Ishikawa (cell line): ENCODE data around the gene MRPL34.

ENCODE experiments used
- CREB1 ChIP-seq: IDR thresholded peaks from 2 replicates; pipeline ENCODE4 v1.6.1; 2012; ENCODE audit warnings: low read depth
- EGR1 ChIP-seq: IDR thresholded peaks from 2 replicates; pipeline ENCODE4 v1.6.1; 2012
- EP300 ChIP-seq: IDR thresholded peaks from 2 replicates; pipeline ENCODE4 v1.6.1; 2012; ENCODE audit warnings: borderline replicate concordance
- FOXM1 ChIP-seq: IDR thresholded peaks from 2 replicates; pipeline ENCODE4 v1.6.1; 2012; ENCODE audit warnings: low read depth, borderline replicate concordance
- RAD21 ChIP-seq: IDR thresholded peaks from 2 replicates; pipeline ENCODE4 v1.6.1; 2012; ENCODE audit warnings: low read depth
- TAF1 ChIP-seq: IDR thresholded peaks from 2 replicates; pipeline ENCODE4 v1.6.1; 2012; ENCODE audit warnings: low read depth, mild to moderate bottlenecking
- YY1 ChIP-seq: IDR thresholded peaks from 2 replicates; pipeline ENCODE4 v1.6.1; 2012; ENCODE audit warnings: low read depth
- ZBTB7A ChIP-seq: IDR thresholded peaks from 2 replicates; pipeline ENCODE4 v1.6.1; 2012; ENCODE audit warnings: low read depth
- TF ChIP-seq, protein P1 (sequence below): IDR thresholded peaks from 2 replicates; pipeline ENCODE4 v1.6.1; 2012; ENCODE audit warnings: low read depth, mild to moderate bottlenecking
- TF ChIP-seq, protein P2 (sequence below): IDR thresholded peaks from 2 replicates; pipeline ENCODE4 v1.6.1; 2012

DNA sequence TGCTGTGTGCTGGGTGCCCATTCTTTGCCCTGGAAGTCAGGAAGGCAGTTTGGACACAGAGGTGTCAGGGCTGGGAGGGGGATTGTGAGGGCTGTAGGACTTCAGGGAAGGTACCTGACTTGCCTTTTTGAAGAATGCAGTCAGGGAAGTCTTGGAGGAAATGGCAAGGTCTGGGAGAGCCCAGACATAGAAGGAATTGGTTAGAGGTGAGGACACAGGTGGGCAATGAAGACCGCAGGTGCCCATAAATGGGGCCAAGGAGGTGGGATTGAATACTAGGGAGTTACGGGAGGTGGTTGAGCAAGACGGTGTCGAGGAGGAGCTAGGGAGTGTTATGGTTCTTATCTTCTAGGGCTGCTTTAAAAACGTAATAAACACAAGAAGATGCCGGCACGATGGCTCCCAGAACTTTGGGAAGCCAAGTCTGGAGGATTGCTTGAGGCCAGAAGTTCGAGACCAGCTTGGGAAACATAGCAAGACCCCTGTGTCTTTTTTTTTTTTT is 2.3 kb downstream of the MRPL34 start:
- TF ChIP-seq EP300 (no peak), YY1 (no peak), FOXM1 (no peak), CREB1 (no peak), ZBTB7A (no peak), RAD21 (no peak), EGR1 (no peak), TAF1 (no peak)
- TF ChIP-seq, protein P1, sequence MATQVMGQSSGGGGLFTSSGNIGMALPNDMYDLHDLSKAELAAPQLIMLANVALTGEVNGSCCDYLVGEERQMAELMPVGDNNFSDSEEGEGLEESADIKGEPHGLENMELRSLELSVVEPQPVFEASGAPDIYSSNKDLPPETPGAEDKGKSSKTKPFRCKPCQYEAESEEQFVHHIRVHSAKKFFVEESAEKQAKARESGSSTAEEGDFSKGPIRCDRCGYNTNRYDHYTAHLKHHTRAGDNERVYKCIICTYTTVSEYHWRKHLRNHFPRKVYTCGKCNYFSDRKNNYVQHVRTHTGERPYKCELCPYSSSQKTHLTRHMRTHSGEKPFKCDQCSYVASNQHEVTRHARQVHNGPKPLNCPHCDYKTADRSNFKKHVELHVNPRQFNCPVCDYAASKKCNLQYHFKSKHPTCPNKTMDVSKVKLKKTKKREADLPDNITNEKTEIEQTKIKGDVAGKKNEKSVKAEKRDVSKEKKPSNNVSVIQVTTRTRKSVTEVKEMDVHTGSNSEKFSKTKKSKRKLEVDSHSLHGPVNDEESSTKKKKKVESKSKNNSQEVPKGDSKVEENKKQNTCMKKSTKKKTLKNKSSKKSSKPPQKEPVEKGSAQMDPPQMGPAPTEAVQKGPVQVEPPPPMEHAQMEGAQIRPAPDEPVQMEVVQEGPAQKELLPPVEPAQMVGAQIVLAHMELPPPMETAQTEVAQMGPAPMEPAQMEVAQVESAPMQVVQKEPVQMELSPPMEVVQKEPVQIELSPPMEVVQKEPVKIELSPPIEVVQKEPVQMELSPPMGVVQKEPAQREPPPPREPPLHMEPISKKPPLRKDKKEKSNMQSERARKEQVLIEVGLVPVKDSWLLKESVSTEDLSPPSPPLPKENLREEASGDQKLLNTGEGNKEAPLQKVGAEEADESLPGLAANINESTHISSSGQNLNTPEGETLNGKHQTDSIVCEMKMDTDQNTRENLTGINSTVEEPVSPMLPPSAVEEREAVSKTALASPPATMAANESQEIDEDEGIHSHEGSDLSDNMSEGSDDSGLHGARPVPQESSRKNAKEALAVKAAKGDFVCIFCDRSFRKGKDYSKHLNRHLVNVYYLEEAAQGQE = no peak
- TF ChIP-seq, protein P2, sequence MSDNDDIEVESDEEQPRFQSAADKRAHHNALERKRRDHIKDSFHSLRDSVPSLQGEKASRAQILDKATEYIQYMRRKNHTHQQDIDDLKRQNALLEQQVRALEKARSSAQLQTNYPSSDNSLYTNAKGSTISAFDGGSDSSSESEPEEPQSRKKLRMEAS = no peak
